ENCODE measurements around the gene WWOX. TPM values are rescaled to one million over a fixed set of nuclear protein-coding genes. Genes with fewer than 3 reads are reported as not detected.

The WWOX gene
- polyA plus RNA-seq, 6 donors from 2014 or later: 9.1 to 17.0 (median 12.5) TPM

- DNase-seq (no peak), ATAC-seq (ENCODE audit: low read depth in 2 of 2) (no peak)
- Mint-ChIP-seq H3K4me3 (no peak overlapping the region), H3K27me3 (no peaks in the 10 kb centered on the region), H3K27ac (peak overlapping the region in 2 of 6 donors; percentile 52 to 57), H3K9me3 (peaks cover 0 to 14% (median 4%) of the 10 kb centered on the region in 7 donors), H3K36me3 (peaks cover 12 to 13% of the 10 kb centered on the region in 2 donors), H3K4me1 (peaks cover 5 to 14% (median 11%) of the 10 kb centered on the region in 3 donors)
Observed at GRCh38 chr16:78215222-78215621, 115.8 kb downstream of the WWOX start.

- Mint-ChIP-seq H3K4me1 (peaks cover 5 to 16% (median 11%) of the 10 kb centered on the region in 3 donors), H3K36me3 (peaks cover 12 to 13% of the 10 kb centered on the region in 2 donors), H3K27ac (peak overlapping the region in 1 of 6 donors; percentile 49), H3K9me3 (peaks cover 0 to 14% (median 4%) of the 10 kb centered on the region in 7 donors), H3K27me3 (no peaks in the 10 kb centered on the region), H3K4me3 (no peak overlapping the region)
- DNase-seq (no peak), ATAC-seq (ENCODE audit: low read depth in 2 of 2) (no peak)
Observed at GRCh38 chr16:78216166-78216745, 116.8 kb downstream of the WWOX start.

GRCh38 chr16:78217276-78217675 lies 117.8 kb downstream of the WWOX start:
- H3K9me3 Mint-ChIP-seq: peaks cover 0 to 14% (median 4%) of the 10 kb centered on the region in 7 donors
- ATAC-seq (ENCODE audit: low read depth in 2 of 2) (no peak), DNase-seq (no peak)
- H3K4me3 Mint-ChIP-seq: no peak overlapping the region
- peak overlapping the region in 1 of 6 donors; percentile 53 for H3K27ac Mint-ChIP-seq
- H3K4me1 Mint-ChIP-seq: peaks cover 5 to 21% (median 11%) of the 10 kb centered on the region in 3 donors
- H3K36me3 Mint-ChIP-seq: peaks cover 7 to 13% of the 10 kb centered on the region in 2 donors
- no peaks in the 10 kb centered on the region for H3K27me3 Mint-ChIP-seq

GRCh38 chr16:78218279-78218678 lies 118.8 kb downstream of the WWOX start:
- Mint-ChIP-seq H3K4me3 (no peak overlapping the region), H3K9me3 (peaks cover 0 to 14% (median 4%) of the 10 kb centered on the region in 7 donors), H3K36me3 (peaks cover 7 to 13% of the 10 kb centered on the region in 2 donors), H3K27me3 (no peaks in the 10 kb centered on the region), H3K27ac (no peak overlapping the region), H3K4me1 (peaks cover 5 to 21% (median 11%) of the 10 kb centered on the region in 3 donors)
- no peak for DNase-seq
- no peak for ATAC-seq (ENCODE audit: low read depth in 2 of 2)

GRCh38 chr16:78218856-78219651 lies 119.6 kb downstream of the WWOX start:
- Mint-ChIP-seq H3K27ac (no peak overlapping the region), H3K36me3 (peaks cover 7 to 13% of the 10 kb centered on the region in 2 donors), H3K9me3 (peaks cover 0 to 14% (median 4%) of the 10 kb centered on the region in 7 donors), H3K27me3 (no peaks in the 10 kb centered on the region), H3K4me3 (no peak overlapping the region), H3K4me1 (peaks cover 5 to 20% (median 14%) of the 10 kb centered on the region in 3 donors)
- ATAC-seq (ENCODE audit: low read depth in 2 of 2) (no peak), DNase-seq (no peak)

- ATAC-seq (ENCODE audit: low read depth in 2 of 2) (no peak), DNase-seq (no peak)
- no peaks in the 10 kb centered on the region for H3K27me3 Mint-ChIP-seq
- peaks cover 0 to 3% (median 0%) of the 10 kb centered on the region in 7 donors for H3K9me3 Mint-ChIP-seq
- H3K27ac Mint-ChIP-seq: no peak overlapping the region
- no peak overlapping the region for H3K4me3 Mint-ChIP-seq
- H3K36me3 Mint-ChIP-seq: peaks cover 0 to 7% of the 10 kb centered on the region in 2 donors
- peaks cover 0 to 7% (median 4%) of the 10 kb centered on the region in 3 donors for H3K4me1 Mint-ChIP-seq
Observed at GRCh38 chr16:78220571-78220970, 121.1 kb downstream of the WWOX start.

GRCh38 chr16:78221892-78222291 lies 122.4 kb downstream of the WWOX start:
- H3K9me3 Mint-ChIP-seq: peaks cover 0 to 3% (median 0%) of the 10 kb centered on the region in 7 donors
- peaks cover 0 to 7% (median 4%) of the 10 kb centered on the region in 3 donors for H3K4me1 Mint-ChIP-seq
- no peaks in the 10 kb centered on the region for H3K27me3 Mint-ChIP-seq
- no peak overlapping the region for H3K27ac Mint-ChIP-seq
- peaks cover 0 to 6% of the 10 kb centered on the region in 2 donors for H3K36me3 Mint-ChIP-seq
- no peak for ATAC-seq (ENCODE audit: low read depth in 2 of 2)
- H3K4me3 Mint-ChIP-seq: peak overlapping the region in 1 of 8 donors; percentile 48
- no peak for DNase-seq

GRCh38 chr16:78224342-78224741 lies 124.9 kb downstream of the WWOX start:
- Mint-ChIP-seq H3K36me3 (no peaks in the 10 kb centered on the region), H3K4me1 (peaks cover 0 to 7% (median 4%) of the 10 kb centered on the region in 3 donors), H3K9me3 (no peaks in the 10 kb centered on the region), H3K4me3 (no peak overlapping the region), H3K27me3 (no peaks in the 10 kb centered on the region), H3K27ac (no peak overlapping the region)
- no peak for ATAC-seq (ENCODE audit: low read depth in 2 of 2)
- DNase-seq: no peak

GRCh38 chr16:78225919-78226318 lies 126.5 kb downstream of the WWOX start:
- Mint-ChIP-seq H3K27ac (no peak overlapping the region), H3K36me3 (no peaks in the 10 kb centered on the region), H3K4me1 (peaks cover 0 to 7% (median 4%) of the 10 kb centered on the region in 3 donors), H3K27me3 (no peaks in the 10 kb centered on the region), H3K9me3 (no peaks in the 10 kb centered on the region), H3K4me3 (no peak overlapping the region)
- ATAC-seq (ENCODE audit: low read depth in 2 of 2): no peak
- DNase-seq: no peak

GRCh38 chr16:78227855-78228254 lies 128.4 kb downstream of the WWOX start:
- Mint-ChIP-seq H3K27ac (no peak overlapping the region), H3K4me3 (no peak overlapping the region), H3K36me3 (no peaks in the 10 kb centered on the region), H3K27me3 (no peaks in the 10 kb centered on the region), H3K9me3 (no peaks in the 10 kb centered on the region), H3K4me1 (peaks cover 0 to 4% (median 0%) of the 10 kb centered on the region in 3 donors)
- ATAC-seq (ENCODE audit: low read depth in 2 of 2) (no peak), DNase-seq (no peak)

GRCh38 chr16:78228704-78229103 lies 129.2 kb downstream of the WWOX start:
- Mint-ChIP-seq H3K4me3 (no peak overlapping the region), H3K4me1 (no peaks in the 10 kb centered on the region), H3K27ac (no peak overlapping the region), H3K27me3 (no peaks in the 10 kb centered on the region), H3K36me3 (no peaks in the 10 kb centered on the region), H3K9me3 (no peaks in the 10 kb centered on the region)
- ATAC-seq (ENCODE audit: low read depth in 2 of 2): no peak
- DNase-seq: no peak

GRCh38 chr16:78230832-78231231 lies 131.4 kb downstream of the WWOX start:
- Mint-ChIP-seq H3K36me3 (no peaks in the 10 kb centered on the region), H3K9me3 (no peaks in the 10 kb centered on the region), H3K27me3 (no peaks in the 10 kb centered on the region), H3K27ac (no peak overlapping the region), H3K4me1 (peaks cover 0 to 8% (median 6%) of the 10 kb centered on the region in 3 donors), H3K4me3 (no peak overlapping the region)
- DNase-seq: no peak
- no peak for ATAC-seq (ENCODE audit: low read depth in 2 of 2)

- peak overlapping the region in 2 of 6 donors; percentile 22 to 63 for H3K27ac Mint-ChIP-seq
- peaks cover 0 to 10% (median 8%) of the 10 kb centered on the region in 3 donors for H3K4me1 Mint-ChIP-seq
- DNase-seq (peak; percentile 53), ATAC-seq (ENCODE audit: low read depth in 2 of 2) (peak; percentile 34 to 72)
- H3K27me3 Mint-ChIP-seq: no peaks in the 10 kb centered on the region
- no peaks in the 10 kb centered on the region for H3K36me3 Mint-ChIP-seq
- no peaks in the 10 kb centered on the region for H3K9me3 Mint-ChIP-seq
- H3K4me3 Mint-ChIP-seq: no peak overlapping the region
Observed at GRCh38 chr16:78235168-78235800, 135.8 kb downstream of the WWOX start.

Data from naive B cell (primary cell).